LNCAP (cell line): ENCODE results near the gene KIF1B.

ENCODE experiments used
- CTCF ChIP-seq: fragments of 450-650 bp; IDR thresholded peaks from 2 replicates; pipeline ENCODE4 v1.5.1; 2017; ENCODE audit warnings: mild to moderate bottlenecking

Gene KIF1B

GRCh38 chr1:10295481-10296085 lies 85.2 kb downstream of the KIF1B start:
- no peak for TF ChIP-seq CTCF

- TF ChIP-seq CTCF: no peak
Observed at GRCh38 chr1:10299151-10299550, 88.8 kb downstream of the KIF1B start.

- TF ChIP-seq CTCF: no peak
Observed at GRCh38 chr1:10302416-10302815, 92.0 kb downstream of the KIF1B start.

- no peak for TF ChIP-seq CTCF
Observed at GRCh38 chr1:10304295-10304694, 93.9 kb downstream of the KIF1B start.

GRCh38 chr1:10306435-10306834 lies 96.1 kb downstream of the KIF1B start:
- TF ChIP-seq CTCF: no peak

- TF ChIP-seq CTCF: no peak
Observed at GRCh38 chr1:10308001-10308400, 97.6 kb downstream of the KIF1B start.

GRCh38 chr1:10309243-10310011 lies 99.1 kb downstream of the KIF1B start:
- TF ChIP-seq CTCF: no peak
